CD14-positive monocyte (primary cell): ENCODE results near the gene ZBTB7C. TPM values are rescaled to one million over a fixed set of nuclear protein-coding genes. Genes with fewer than 3 reads are reported as not detected.

Source experiments
- DNase-seq, 3 donors: peaks; one replicate each; pipeline ENCODE4 v3.0.0-alpha.2; 2011 to 2022
- H2AFZ ChIP-seq: 2 replicates; pipeline ENCODE4 v1.6.0; 2012; ENCODE audit warnings: mild to moderate bottlenecking, low read depth, low read length, inconsistent platforms; ENCODE audit not compliant: insufficient read depth, poor library complexity, severe bottlenecking
- H3K27ac ChIP-seq, 2 donors: 1 replicate in 1 of 2; 2 replicates in 1 of 2; pipeline ENCODE4 v1.5.1; 2012 to 2013; ENCODE audit warnings: low read length in 2 of 2, control low read depth in 1 of 2, inconsistent platforms in 1 of 2, low read depth in 1 of 2, mild to moderate bottlenecking in 1 of 2
- H3K27me3 ChIP-seq, 2 donors: one replicate each; pipeline versions ENCODE4 v1.6.0 to v1.6.1; 2011 to 2013; ENCODE audit warnings: low read length in 2 of 2; ENCODE audit not compliant: control insufficient read depth in 2 of 2, insufficient read depth in 2 of 2
- H3K36me3 ChIP-seq, 2 donors: replicated peaks in 1 of 2; 1 replicate in 1 of 2; 2 replicates in 1 of 2; pipeline versions ENCODE4 v1.5.1 to v1.6.1; 2012 to 2013; ENCODE audit warnings: low read length in 2 of 2, control low read depth in 1 of 2, inconsistent platforms in 1 of 2, mild to moderate bottlenecking in 1 of 2; ENCODE audit not compliant: insufficient read depth in 2 of 2, control insufficient read depth in 1 of 2
- H3K4me1 ChIP-seq, 2 donors: 1 replicate in 1 of 2; 2 replicates in 1 of 2; pipeline versions ENCODE4 v1.5.1 to v1.6.1; 2012 to 2013; ENCODE audit warnings: low read length in 2 of 2, control low read depth in 1 of 2, inconsistent platforms in 1 of 2, mild to moderate bottlenecking in 1 of 2, moderate library complexity in 1 of 2; ENCODE audit not compliant: insufficient read depth in 2 of 2, control insufficient read depth in 1 of 2
- H3K4me2 ChIP-seq: replicated peaks from 2 replicates; pipeline ENCODE3; 2012; ENCODE audit warnings: low read length, moderate library complexity, mild to moderate bottlenecking; ENCODE audit not compliant: poor library complexity, severe bottlenecking; ENCODE audit errors: extremely low read depth
- H3K4me3 ChIP-seq, 3 experiments: fragments of 200-600 bp in 1 of 3; sonication (generic) in 1 of 3; replicated peaks in 1 of 3; 1 replicate in 2 of 3; 2 replicates in 1 of 3; pipeline ENCODE4 v1.5.1; 2011 to 2013; ENCODE audit warnings: low read length in 3 of 3, mild to moderate bottlenecking in 3 of 3, control low read depth in 2 of 3, low read depth in 2 of 3, inconsistent platforms in 1 of 3, moderate library complexity in 1 of 3
- H3K79me2 ChIP-seq: 2 replicates; pipeline ENCODE4 v1.6.0; 2012; ENCODE audit warnings: mild to moderate bottlenecking, control low read depth, inconsistent platforms, low read length, moderate library complexity; ENCODE audit not compliant: insufficient read depth
- H3K9ac ChIP-seq: 2 replicates; pipeline ENCODE4 v1.6.0; 2017; ENCODE audit warnings: low read length, mild to moderate bottlenecking; ENCODE audit not compliant: insufficient read depth, poor library complexity, severe bottlenecking
- H3K9me3 ChIP-seq, 2 donors: replicated peaks in 1 of 2; 1 replicate in 1 of 2; 2 replicates in 1 of 2; pipeline versions ENCODE4 v1.5.1 to v1.6.1; 2012 to 2013; ENCODE audit warnings: low read length in 2 of 2, control low read depth in 1 of 2; ENCODE audit not compliant: control insufficient read depth in 1 of 2, insufficient read depth in 1 of 2
- H4K20me1 ChIP-seq: 2 replicates; pipeline ENCODE4 v1.6.0; 2012; ENCODE audit warnings: mild to moderate bottlenecking, low read length, control low read depth, moderate library complexity; ENCODE audit not compliant: insufficient read depth
- H3K27ac Mint-ChIP-seq, 7 donors: one replicate each; pipeline ENCODE4 v1.8.0; 2020; ENCODE audit warnings: mild to moderate bottlenecking in 7 of 7, mixed read lengths in 7 of 7, moderate library complexity in 6 of 7, inconsistent platforms in 2 of 7
- H3K27me3 Mint-ChIP-seq, 3 donors: one replicate each; pipeline ENCODE4 v1.8.0; 2021 to 2022; ENCODE audit warnings: low read depth in 3 of 3, mild to moderate bottlenecking in 3 of 3, mixed read lengths in 3 of 3, moderate library complexity in 3 of 3, inconsistent platforms in 1 of 3
- H3K36me3 Mint-ChIP-seq, 2 donors: one replicate each; pipeline ENCODE4 v1.8.0; 2020; ENCODE audit warnings: mixed read lengths in 2 of 2, inconsistent platforms in 1 of 2, mild to moderate bottlenecking in 1 of 2
- H3K4me1 Mint-ChIP-seq: one replicate; pipeline ENCODE4 v1.8.0; 2020; ENCODE audit warnings: mild to moderate bottlenecking, mixed read lengths
- H3K4me3 Mint-ChIP-seq, 2 donors: one replicate each; pipeline ENCODE4 v1.8.0; 2020; ENCODE audit warnings: mild to moderate bottlenecking in 2 of 2, mixed read lengths in 2 of 2, moderate library complexity in 1 of 2
- H3K9me3 Mint-ChIP-seq, 7 donors: one replicate each; pipeline ENCODE4 v1.8.0; 2020 to 2022; ENCODE audit warnings: mixed read lengths in 7 of 7, mild to moderate bottlenecking in 6 of 7, moderate library complexity in 6 of 7, inconsistent platforms in 2 of 7
- CTCF ChIP-seq: fragments of 200-600 bp; IDR thresholded peaks from one replicate; pipeline ENCODE4 v1.8.0; 2022; ENCODE audit warnings: antibody characterized with exemption, mild to moderate bottlenecking
- WGBS: methylation state at CpG from one replicate; pipeline ENCODE4 v1.1.5; 2013; ENCODE audit warnings: missing lambda C conversion rate; ENCODE audit not compliant: insufficient coverage; 5-methylcytosine and 5-hydroxymethylcytosine counted together
- intact Hi-C, 2 donors: fragments of 100-400 bp; cut with micrococcal nuclease; formaldehyde crosslinking; loops; one replicate each; pipeline versions ENCODE4 v1.15.0 to v1.15.1; 2023
- polyA plus RNA-seq, 3 donors: library from polyadenylated mRNA; depleted of rRNA in 1 of 3; unstranded in 2 of 3; stranded (reverse) in 1 of 3; fragments of 300-500 nt in 2 of 3; fragments of >200 nt in 1 of 3; fragmentation: Illumina TruSeq in 2 of 3; gene quantifications; 1 replicate in 2 of 3; 2 replicates in 1 of 3; pipeline ENCODE4 v1.2.3, GENCODE V29; 2012 to 2021

Gene ZBTB7C
- polyA plus RNA-seq, 3 donors: 0.03 to 0.09 TPM; not detected in 1

- H3K4me3 Mint-ChIP-seq: no peak overlapping the region
- H3K27me3 Mint-ChIP-seq: peaks cover 2 to 12% (median 9%) of the 10 kb centered on the region in 3 donors
Measured at GRCh38 chr18:48336332-48336731, 72.9 kb downstream of the ZBTB7C start.

DNA sequence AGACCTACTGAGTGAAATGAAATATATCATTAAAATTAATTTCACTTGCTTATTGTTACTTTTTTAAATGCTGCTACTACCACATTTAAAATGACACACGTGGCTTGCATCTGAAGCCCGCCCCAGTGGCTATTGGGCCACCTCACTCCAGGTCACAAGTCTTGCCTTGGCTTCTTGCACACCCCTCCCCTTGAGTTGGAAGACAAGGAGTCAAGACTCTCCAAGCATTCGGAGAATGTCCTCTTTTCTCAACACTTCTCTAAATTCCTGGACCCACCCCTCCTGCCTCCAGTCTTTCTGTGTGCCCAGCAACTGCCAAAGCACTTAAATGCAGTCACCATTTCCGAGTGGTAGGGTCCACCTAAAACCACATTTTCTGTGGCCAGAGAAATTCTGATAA, 73.4 kb downstream of the ZBTB7C start:
- H3K36me3 ChIP-seq: no peaks in the 10 kb centered on the region
- Mint-ChIP-seq H3K4me3 (no peak overlapping the region), H3K4me1 (no peaks in the 10 kb centered on the region), H3K36me3 (no peaks in the 10 kb centered on the region), H3K9me3 (no peaks in the 10 kb centered on the region), H3K27me3 (peaks cover 2 to 12% (median 10%) of the 10 kb centered on the region in 3 donors), H3K27ac (peak overlapping the region in 1 of 7 donors; percentile 5)
- intact Hi-C loops: no loop called here
- DNase-seq: no peak
- no peak overlapping the region for H2AFZ ChIP-seq
- no peaks in the 10 kb centered on the region for H4K20me1 ChIP-seq
- no peaks in the 10 kb centered on the region for H3K27me3 ChIP-seq
- H3K9me3 ChIP-seq: no peaks in the 10 kb centered on the region
- H3K79me2 ChIP-seq: no peaks in the 10 kb centered on the region
- H3K4me1 ChIP-seq: no peaks in the 10 kb centered on the region
- H3K4me3 ChIP-seq: no peak overlapping the region
- H3K9ac ChIP-seq: no peak overlapping the region
- no peak overlapping the region for H3K27ac ChIP-seq
- 77% methylated on average over 4 of the region's 4 CpGs for WGBS
- no peak for TF ChIP-seq CTCF
- no peak overlapping the region for H3K4me2 ChIP-seq

More at GRCh38 chr18:48336332-48336731, 72.9 kb downstream of the ZBTB7C start:
- WGBS: 96% methylated on average over 4 of the region's 8 CpGs
- no peak for TF ChIP-seq CTCF
- H3K9ac ChIP-seq: no peak overlapping the region
- H3K9me3 Mint-ChIP-seq: no peaks in the 10 kb centered on the region
- no peak overlapping the region for H3K4me3 ChIP-seq
- no peaks in the 10 kb centered on the region for H3K4me1 ChIP-seq
- no peaks in the 10 kb centered on the region for H3K4me1 Mint-ChIP-seq
- no peaks in the 10 kb centered on the region for H3K27me3 ChIP-seq
- H3K36me3 ChIP-seq: no peaks in the 10 kb centered on the region
- no peaks in the 10 kb centered on the region for H4K20me1 ChIP-seq
- no peaks in the 10 kb centered on the region for H3K79me2 ChIP-seq
- no peak overlapping the region for H3K27ac ChIP-seq
- no peak overlapping the region for H3K27ac Mint-ChIP-seq
- no peak overlapping the region for H2AFZ ChIP-seq
- DNase-seq: no peak
- no peak overlapping the region for H3K4me2 ChIP-seq
- H3K9me3 ChIP-seq: no peaks in the 10 kb centered on the region
- H3K36me3 Mint-ChIP-seq: no peaks in the 10 kb centered on the region
- intact Hi-C loops: no loop called here
